Panc1 (cell line): ENCODE results near the gene RHBDL1.

Experiments used
- CTCF ChIP-seq: fragments of 450-650 bp; IDR thresholded peaks from 2 replicates; pipeline ENCODE4 v1.5.1; 2017; ENCODE audit warnings: mild to moderate bottlenecking
- SIN3A ChIP-seq: IDR thresholded peaks from 2 replicates; pipeline ENCODE4 v1.6.1; 2012; ENCODE audit warnings: low read depth, mild to moderate bottlenecking, low read length, moderate library complexity, borderline replicate concordance; ENCODE audit not compliant: insufficient read depth

DNA sequence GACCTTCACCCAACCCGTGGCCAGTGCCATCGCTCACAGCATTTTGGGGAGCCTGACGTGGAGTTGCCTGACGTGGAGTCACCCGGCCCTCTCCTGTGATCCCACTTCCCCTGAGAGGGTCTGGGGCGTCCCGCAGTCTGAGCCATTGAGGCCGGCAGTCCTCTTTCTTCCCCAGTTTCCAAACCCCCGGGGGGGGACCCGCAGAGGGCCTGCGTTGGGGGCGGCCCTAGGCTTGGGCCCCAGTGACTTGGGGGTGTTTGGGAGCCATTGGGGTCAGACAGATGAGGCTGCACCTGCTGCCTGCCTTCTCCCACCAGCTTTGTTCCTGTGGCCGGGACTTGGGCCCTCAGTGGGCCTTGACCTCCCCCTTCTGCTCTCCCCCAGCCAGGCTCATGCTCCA is 5.8 kb upstream of the RHBDL1 start:
- TF ChIP-seq SIN3A (no peak), CTCF (no peak)
